ENCODE data around the gene FCER1G. TPM values are rescaled to one million over a fixed set of nuclear protein-coding genes. Genes with fewer than 3 reads are reported as not detected.

The FCER1G gene
- total and polyA plus RNA-seq, 9 of the 15 experiments (the other 6 are each of a cell fraction or from before 2014, with no cell fraction given), result 0.15 to 0.69 (median 0.31) TPM; not detected in 2

DNA sequence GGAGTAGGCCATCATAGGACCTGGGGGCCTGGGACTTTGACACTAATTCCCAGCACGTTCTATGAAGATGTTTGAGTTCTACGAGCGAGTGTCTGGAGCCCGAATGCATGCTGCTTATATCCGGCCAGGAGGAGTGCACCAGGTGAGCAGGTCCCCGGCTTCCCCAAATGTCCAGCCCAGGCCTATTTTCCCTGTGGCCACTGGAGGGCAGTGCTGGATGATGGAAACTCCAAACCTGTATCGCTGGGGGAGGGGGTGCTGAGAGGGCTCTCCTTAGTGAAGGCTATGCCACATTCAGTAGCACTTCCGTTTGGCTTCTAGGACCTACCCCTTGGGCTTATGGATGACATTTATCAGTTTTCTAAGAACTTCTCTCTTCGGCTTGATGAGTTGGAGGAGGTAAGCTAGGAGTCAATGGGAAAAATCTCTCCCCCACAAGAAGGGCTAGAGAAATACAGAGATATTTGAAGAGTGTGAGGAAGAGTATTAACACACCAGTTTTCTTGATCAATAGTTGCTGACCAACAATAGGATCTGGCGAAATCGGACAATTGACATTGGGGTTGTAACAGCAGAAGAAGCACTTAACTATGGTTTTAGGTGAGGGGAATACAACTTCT lies 5.2 kb upstream of the FCER1G start (continued):
- TF ChIP-seq STAT6 (CRISPR knock-in tag; IDR thresholded peaks at IDR 0.05), result no peak
- no peak for TF ChIP-seq HMG20B (CRISPR knock-in tag; IDR thresholded peaks at IDR 0.05)
- TF ChIP-seq, protein P1, sequence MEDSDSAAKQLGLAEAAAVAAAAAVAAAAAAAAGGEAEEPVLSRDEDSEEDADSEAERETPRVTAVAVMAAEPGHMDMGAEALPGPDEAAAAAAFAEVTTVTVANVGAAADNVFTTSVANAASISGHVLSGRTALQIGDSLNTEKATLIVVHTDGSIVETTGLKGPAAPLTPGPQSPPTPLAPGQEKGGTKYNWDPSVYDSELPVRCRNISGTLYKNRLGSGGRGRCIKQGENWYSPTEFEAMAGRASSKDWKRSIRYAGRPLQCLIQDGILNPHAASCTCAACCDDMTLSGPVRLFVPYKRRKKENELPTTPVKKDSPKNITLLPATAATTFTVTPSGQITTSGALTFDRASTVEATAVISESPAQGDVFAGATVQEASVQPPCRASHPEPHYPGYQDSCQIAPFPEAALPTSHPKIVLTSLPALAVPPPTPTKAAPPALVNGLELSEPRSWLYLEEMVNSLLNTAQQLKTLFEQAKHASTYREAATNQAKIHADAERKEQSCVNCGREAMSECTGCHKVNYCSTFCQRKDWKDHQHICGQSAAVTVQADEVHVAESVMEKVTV (CRISPR knock-in tag; IDR thresholded peaks at IDR 0.05), result peak; percentile 85
- TF ChIP-seq HIVEP1 (CRISPR knock-in tag; IDR thresholded peaks at IDR 0.05), result no peak
- no peak for TF ChIP-seq ZNF764 (CRISPR knock-in tag; IDR thresholded peaks at IDR 0.05; ENCODE audit: low read depth)
- no peak for TF ChIP-seq ZNF551 (CRISPR knock-in tag; IDR thresholded peaks at IDR 0.05)
- no peak for TF ChIP-seq THAP12 (CRISPR knock-in tag; IDR thresholded peaks at IDR 0.05)
- no peak for TF ChIP-seq PHF20 (IDR thresholded peaks at IDR 0.05; ENCODE audit: partially characterized antibody)
- TF ChIP-seq ZNF77 (CRISPR knock-in tag; IDR thresholded peaks at IDR 0.05), result no peak
- no peak for TF ChIP-seq AFF4 (CRISPR knock-in tag; IDR thresholded peaks at IDR 0.05)
- no peak for TF ChIP-seq ZKSCAN8 (CRISPR knock-in tag; IDR thresholded peaks at IDR 0.05)
- TF ChIP-seq CBX8 (IDR thresholded peaks at IDR 0.05; ENCODE audit: borderline replicate concordance, extremely low read depth, low read depth, low read length, poor library complexity, severe bottlenecking), result no peak
- TF ChIP-seq KDM2B (CRISPR knock-in tag; IDR thresholded peaks at IDR 0.05), result no peak
- no peak for TF ChIP-seq ZZZ3 (IDR thresholded peaks at IDR 0.05)
- TF ChIP-seq HINFP (tag; conservative IDR thresholded peaks at IDR 0.05; ENCODE audit: low read depth), result no peak
- no peak for TF ChIP-seq EP300 (IDR thresholded peaks at IDR 0.05; ENCODE audit: low read length)
